AG20443 (cell line): ENCODE data around the gene ACR.

Source experiments
- DNase-seq: peaks from one replicate; pipeline ENCODE4 v3.0.0; 2012; ENCODE audit warnings: low spot score, mixed read lengths

Gene ACR

GRCh38 chr22:50737728-50738648 lies at the start of gene ACR:
Gene ACR (plus strand): TSS chr22:50738204. CDS start chr22:50738236, 32 bp downstream.
- DNase-seq, result no peak

GRCh38 chr22:50688448-50688847 lies 49.6 kb upstream of the ACR start:
- no peak for DNase-seq

GRCh38 chr22:50691521-50691920 lies 46.5 kb upstream of the ACR start:
- DNase-seq, result no peak

GRCh38 chr22:50693462-50693861 lies 44.5 kb upstream of the ACR start:
- no peak for DNase-seq

- no peak for DNase-seq
Measured at GRCh38 chr22:50694099-50694605, 43.9 kb upstream of the ACR start.

GRCh38 chr22:50694766-50695420 lies 43.1 kb upstream of the ACR start:
- DNase-seq, result no peak

GRCh38 chr22:50695421-50696250 lies 42.4 kb upstream of the ACR start:
- DNase-seq, result no peak

- peak; percentile 84 for DNase-seq
Measured at GRCh38 chr22:50696251-50696798, 41.7 kb upstream of the ACR start.

GRCh38 chr22:50696799-50697561 lies 41.0 kb upstream of the ACR start:
- DNase-seq, result peak; percentile 92

- DNase-seq, result peak; percentile 47
Measured at GRCh38 chr22:50697667-50698506, 40.1 kb upstream of the ACR start.

- DNase-seq, result no peak
Measured at GRCh38 chr22:50698546-50698945, 39.5 kb upstream of the ACR start.

- no peak for DNase-seq
Measured at GRCh38 chr22:50699001-50699755, 38.8 kb upstream of the ACR start.

GRCh38 chr22:50699756-50700386 lies 38.1 kb upstream of the ACR start:
- DNase-seq, result no peak

GRCh38 chr22:50700387-50701075 lies 37.5 kb upstream of the ACR start:
- no peak for DNase-seq

- DNase-seq, result no peak
Measured at GRCh38 chr22:50701076-50701419, 37.0 kb upstream of the ACR start.

GRCh38 chr22:50701428-50702154 lies 36.4 kb upstream of the ACR start:
- no peak for DNase-seq

GRCh38 chr22:50702261-50702671 lies 35.7 kb upstream of the ACR start:
- no peak for DNase-seq
